Left ventricle myocardium inferior (tissue), 1 donor: Measurements from ENCODE around the gene ANKMY1. TPM values are rescaled to one million over a fixed set of nuclear protein-coding genes. Genes with fewer than 3 reads are reported as not detected.

Experiments used
- DNase-seq: peaks from one replicate; pipeline ENCODE4 v3.0.0-alpha.2; 2020
- H3K27ac ChIP-seq: fragments of 200-600 bp; replicated peaks from 2 replicates; pipeline ENCODE4 v1.8.0; 2021
- H3K27me3 ChIP-seq: fragments of 200-600 bp; 2 replicates; pipeline ENCODE4 v1.8.0; 2021; ENCODE audit warnings: low read depth
- H3K36me3 ChIP-seq: fragments of 200-600 bp; 2 replicates; pipeline ENCODE4 v1.8.0; 2021
- H3K4me1 ChIP-seq: fragments of 200-600 bp; 2 replicates; pipeline ENCODE4 v1.8.0; 2021
- H3K4me3 ChIP-seq: fragments of 200-600 bp; 2 replicates; pipeline ENCODE4 v1.8.0; 2021; ENCODE audit warnings: mild to moderate bottlenecking, moderate library complexity
- H3K9me3 ChIP-seq: fragments of 200-600 bp; replicated peaks from 2 replicates; pipeline ENCODE4 v1.8.0; 2021
- CTCF ChIP-seq: fragments of 200-600 bp; IDR thresholded peaks from 2 replicates; pipeline ENCODE4 v1.8.0; 2021; ENCODE audit warnings: antibody characterized with exemption, mild to moderate bottlenecking, borderline replicate concordance
- intact Hi-C: fragments of 100-400 bp; cut with micrococcal nuclease; formaldehyde crosslinking; loops from one replicate; pipeline ENCODE4 v1.11.0; 2022
- total RNA-seq: library from RNA; stranded (reverse); fragmentation: NEBNext Ultra II Directional; extraction: Animal tissue kit (Norgen Biotek cat#: 25700); gene quantifications from one replicate; pipeline ENCODE4 v1.2.1, GENCODE V29; 2021
- donor health status: DM: no; HTN: yes; CAD: no; lungs with severe emphysema.

Gene ANKMY1
- total RNA-seq, 1 donor from 2014 or later, result 4.0 TPM

DNA sequence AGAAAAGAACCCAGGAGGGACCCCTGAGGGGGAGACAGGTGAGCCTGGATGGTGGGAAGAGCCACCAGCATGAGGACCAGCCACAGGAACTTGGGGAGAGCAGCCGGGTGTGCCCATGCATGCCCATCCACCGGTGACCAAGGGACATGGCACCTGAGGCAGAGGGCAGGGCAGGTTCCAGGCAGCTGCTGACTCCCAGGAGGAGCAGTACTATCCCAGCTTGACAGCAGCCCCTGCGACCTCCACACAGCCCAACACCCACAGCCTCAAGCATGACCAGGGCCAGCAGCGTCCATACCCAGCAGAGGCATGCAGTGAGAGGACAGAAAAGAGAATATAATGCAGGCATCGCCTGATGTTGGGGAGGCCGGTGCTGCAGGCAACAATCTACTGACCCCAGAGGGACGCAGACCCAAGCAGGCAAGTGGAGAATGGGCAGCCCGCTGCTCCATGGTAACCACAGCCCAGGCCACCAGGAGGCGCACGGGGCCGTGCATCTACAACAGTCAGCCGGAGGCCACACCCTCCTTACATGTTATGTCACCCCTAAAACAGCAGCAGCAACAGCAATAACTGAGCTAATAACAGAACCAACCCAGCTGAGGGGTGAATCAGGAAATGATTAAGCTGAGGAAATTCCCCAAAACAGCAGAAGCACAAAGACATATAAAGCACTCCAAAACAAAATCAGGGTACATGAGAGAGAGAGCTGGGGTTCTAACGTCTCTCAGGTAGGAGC is 44.1 kb downstream of the ANKMY1 start:
- TF ChIP-seq CTCF, result peak; percentile 88
- H3K9me3 ChIP-seq, result no peaks in the 10 kb centered on the region
- intact Hi-C loops, result no loop called here
- peak; percentile 82 for DNase-seq
- H3K36me3 ChIP-seq, result peaks cover 11% of the 10 kb centered on the region
- peaks cover 6% of the 10 kb centered on the region for H3K4me1 ChIP-seq
- no peak overlapping the region for H3K27ac ChIP-seq
- peaks cover 7% of the 10 kb centered on the region for H3K27me3 ChIP-seq
- H3K4me3 ChIP-seq, result no peak overlapping the region

DNA sequence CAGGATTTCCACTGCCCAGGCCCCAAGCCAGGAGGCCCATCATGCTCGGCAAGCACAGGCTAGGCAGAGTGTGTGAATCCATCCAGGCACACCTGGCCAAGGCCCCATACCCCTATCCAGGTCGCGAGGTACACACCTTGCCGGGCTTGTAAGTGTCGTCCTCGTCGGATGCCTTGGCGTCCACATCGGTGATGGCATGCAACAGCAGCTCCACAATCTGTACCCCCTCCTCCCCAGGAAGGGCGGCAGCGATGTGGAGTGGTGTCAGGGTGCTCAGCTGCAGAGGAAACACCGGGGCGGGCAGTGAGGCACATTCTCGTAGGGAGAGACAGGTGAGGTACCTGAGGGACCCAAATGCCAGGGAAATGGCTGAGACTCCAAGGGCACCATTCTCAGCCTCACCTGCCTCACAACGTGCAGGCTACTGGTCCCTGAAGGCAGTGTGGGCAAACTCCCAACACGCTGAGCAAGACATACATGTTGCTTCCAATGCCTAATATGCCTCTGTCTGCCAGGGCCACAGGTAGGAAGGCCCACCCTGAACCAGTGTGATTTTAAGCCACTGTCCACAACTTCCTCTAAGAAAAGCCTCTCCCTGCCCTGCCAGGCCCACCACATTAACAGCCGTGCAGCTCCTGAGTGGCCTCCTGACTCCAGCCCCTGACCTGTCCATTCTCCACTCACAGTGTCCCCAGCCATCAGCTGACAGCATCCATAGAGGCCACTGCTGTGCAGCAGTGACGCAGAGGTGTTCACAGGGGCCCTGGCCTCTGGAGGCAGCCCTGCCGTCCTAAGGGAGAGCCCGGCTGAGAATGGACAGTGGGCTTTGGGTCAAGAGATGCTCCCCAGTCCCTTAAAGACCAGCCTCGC is 44.9 kb downstream of the ANKMY1 start:
- Histone ChIP-seq H3K36me3 (peaks cover 11% of the 10 kb centered on the region), H3K4me3 (no peak overlapping the region), H3K4me1 (peaks cover 6% of the 10 kb centered on the region), H3K9me3 (no peaks in the 10 kb centered on the region), H3K27me3 (peaks cover 2% of the 10 kb centered on the region), H3K27ac (no peak overlapping the region)
- TF ChIP-seq CTCF, result no peak
- DNase-seq, result no peak
- intact Hi-C loops, result no loop called here

GRCh38 chr2:240512109-240512485 is 45.7 kb downstream of the ANKMY1 start:
- no peak overlapping the region for H3K4me3 ChIP-seq
- no peak for TF ChIP-seq CTCF
- no peaks in the 10 kb centered on the region for H3K27me3 ChIP-seq
- intact Hi-C loops, result no loop called here
- H3K36me3 ChIP-seq, result peaks cover 11% of the 10 kb centered on the region
- no peak overlapping the region for H3K27ac ChIP-seq
- H3K9me3 ChIP-seq, result no peaks in the 10 kb centered on the region
- DNase-seq, result no peak
- peaks cover 6% of the 10 kb centered on the region for H3K4me1 ChIP-seq

DNA sequence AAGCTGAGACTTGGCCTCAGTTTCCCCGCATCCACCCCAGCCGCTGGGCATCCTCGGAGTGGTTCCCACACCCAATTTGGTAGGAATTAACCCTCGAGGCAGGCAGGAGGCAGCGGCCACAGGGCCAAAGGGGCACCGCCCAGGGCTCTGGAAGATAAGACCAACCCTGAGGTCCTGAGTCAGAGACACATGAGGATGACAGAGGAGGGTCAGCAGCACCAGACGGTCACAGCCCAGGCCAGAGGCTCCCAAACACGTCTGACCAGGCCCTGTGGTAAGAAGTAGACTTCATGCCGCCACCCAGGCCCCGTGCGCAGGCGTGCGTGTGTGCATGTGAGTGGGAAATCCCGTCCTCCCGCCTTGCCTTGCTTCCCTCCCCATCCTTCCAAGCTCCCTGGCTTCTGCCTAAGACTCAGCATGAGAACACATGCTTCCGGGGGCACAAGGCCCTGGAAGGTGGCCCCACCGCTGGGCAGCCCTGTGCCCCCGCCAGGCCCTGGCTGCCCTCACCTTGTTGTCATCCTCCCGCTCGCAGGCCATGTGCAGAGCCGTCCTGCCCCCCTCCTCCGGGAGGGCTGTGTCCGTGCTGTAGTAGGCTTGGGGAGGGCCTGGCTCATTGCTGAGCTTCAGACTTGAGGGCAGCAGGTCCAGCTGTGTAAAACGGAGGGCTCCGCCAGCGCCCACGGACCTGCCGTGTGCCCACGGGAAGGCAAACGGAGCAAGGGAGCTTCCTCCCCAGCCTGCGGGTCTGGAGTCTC is 46.3 kb downstream of the ANKMY1 start:
- H3K36me3 ChIP-seq, result peaks cover 11% of the 10 kb centered on the region
- H3K4me1 ChIP-seq, result peaks cover 6% of the 10 kb centered on the region
- no peaks in the 10 kb centered on the region for H3K27me3 ChIP-seq
- DNase-seq, result no peak
- no peak for TF ChIP-seq CTCF
- H3K9me3 ChIP-seq, result no peaks in the 10 kb centered on the region
- H3K27ac ChIP-seq, result no peak overlapping the region
- no peak overlapping the region for H3K4me3 ChIP-seq
- intact Hi-C loops, result no loop called here

DNA sequence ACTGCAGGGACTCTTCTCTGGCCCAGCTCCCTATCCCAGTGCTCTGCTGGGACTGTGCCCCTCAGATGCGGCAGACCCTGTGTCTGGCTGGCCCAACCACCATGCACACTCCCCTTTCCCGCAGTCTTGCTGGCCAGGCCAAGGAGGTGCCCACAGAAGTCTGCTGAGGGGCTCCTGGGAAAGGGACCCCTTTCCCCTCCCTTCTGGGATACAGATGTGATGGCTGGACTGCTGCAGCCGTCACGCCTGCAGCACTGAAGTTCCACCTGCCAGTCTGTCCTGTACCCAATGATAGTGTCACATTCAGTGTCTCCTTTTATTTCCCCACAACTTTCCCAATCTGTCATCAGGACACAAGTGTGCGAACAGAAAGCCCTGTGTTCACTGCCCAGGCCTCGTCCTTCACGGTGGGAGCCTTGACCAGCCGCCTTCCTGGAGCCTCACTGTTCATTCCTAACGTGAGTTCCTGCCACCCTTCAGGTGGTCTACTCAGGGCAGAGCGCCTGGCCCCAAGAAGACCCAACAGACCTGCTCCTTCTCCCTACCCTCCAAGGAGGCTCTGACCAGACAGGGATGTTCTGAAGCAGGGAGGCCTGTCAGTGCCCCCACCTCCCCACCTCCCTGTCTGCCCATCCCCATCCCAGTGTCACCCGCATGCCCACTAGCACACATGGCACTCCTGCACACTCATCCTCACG is 47.1 kb downstream of the ANKMY1 start:
- no peaks in the 10 kb centered on the region for H3K27me3 ChIP-seq
- no peak for DNase-seq
- intact Hi-C loops, result no loop called here
- H3K4me1 ChIP-seq, result peaks cover 6% of the 10 kb centered on the region
- H3K27ac ChIP-seq, result no peak overlapping the region
- H3K9me3 ChIP-seq, result no peaks in the 10 kb centered on the region
- H3K4me3 ChIP-seq, result no peak overlapping the region
- peaks cover 11% of the 10 kb centered on the region for H3K36me3 ChIP-seq
- TF ChIP-seq CTCF, result no peak
